ENCODE measurements around the gene ARHGAP26. TPM values are rescaled to one million over a fixed set of nuclear protein-coding genes. Genes with fewer than 3 reads are reported as not detected.

The ARHGAP26 gene
- polyA plus RNA-seq, 4 donors: 7.9 to 13.5 (median 12.0) TPM

DNA sequence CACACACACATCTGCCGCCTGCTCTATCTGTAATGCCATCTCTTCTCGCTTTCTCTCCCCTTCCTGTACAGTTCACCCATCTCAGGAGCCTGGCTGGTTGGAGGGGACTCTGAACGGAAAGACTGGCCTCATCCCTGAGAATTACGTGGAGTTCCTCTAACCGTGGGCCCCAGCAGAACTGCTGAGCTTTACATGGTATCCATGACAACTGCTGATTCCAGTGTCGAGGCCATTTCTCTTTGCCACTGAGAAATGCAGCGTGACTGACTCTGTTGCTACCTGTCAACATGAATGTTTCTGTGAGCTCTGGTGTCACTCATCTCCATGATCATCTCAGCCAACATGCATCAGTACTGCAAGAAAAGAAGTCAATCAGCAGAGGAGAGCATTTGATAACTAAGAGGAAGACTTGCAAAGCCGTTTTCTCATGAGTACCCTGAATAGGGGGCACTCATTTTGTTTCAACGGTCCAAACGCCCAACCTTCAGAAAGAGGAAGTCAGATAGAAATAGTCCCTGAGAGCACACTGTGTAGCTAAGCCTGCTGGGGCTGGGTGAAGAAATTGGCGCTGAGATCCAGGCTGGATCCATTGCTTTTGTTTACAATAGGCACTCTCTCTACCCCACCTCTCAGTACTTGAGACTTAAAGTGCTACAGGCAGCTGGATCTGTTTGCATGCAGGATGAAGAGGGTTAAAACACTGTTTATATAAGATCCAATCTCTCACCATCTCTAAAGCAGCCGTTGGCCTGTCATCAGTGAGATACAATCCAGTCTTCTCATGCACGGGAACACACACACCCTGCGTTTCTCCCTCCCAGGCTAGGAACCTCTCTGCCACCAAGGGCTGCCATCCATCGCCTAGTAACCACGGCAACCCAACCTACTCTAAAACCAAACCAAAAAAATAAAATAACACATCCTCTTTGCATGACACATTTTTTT, 452.4 kb downstream of the ARHGAP26 start:
- DNase-seq (ENCODE audit: low read depth in 4 of 4, low spot score in 2 of 4): no peak

DNA sequence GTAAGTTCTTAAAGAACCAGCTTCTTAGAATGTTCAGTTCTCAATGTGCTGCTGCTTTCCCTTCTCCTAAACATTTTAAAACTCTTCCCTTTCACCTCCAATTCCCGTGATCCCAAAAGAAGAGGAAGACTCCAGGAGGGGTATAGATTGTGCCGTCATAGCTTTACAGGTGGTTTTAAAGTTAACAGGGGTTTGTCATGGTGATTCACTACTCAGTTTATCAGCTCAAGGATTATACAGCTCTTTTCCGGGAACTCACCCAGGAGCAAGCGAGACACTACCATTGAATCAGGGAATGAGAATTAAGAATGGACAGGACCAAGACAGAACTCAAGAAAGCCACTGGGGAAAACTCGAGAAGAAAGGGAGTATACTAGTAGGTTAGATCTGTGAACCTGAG, 454.5 kb downstream of the ARHGAP26 start:
- DNase-seq (ENCODE audit: low read depth in 4 of 4, low spot score in 2 of 4): no peak

DNA sequence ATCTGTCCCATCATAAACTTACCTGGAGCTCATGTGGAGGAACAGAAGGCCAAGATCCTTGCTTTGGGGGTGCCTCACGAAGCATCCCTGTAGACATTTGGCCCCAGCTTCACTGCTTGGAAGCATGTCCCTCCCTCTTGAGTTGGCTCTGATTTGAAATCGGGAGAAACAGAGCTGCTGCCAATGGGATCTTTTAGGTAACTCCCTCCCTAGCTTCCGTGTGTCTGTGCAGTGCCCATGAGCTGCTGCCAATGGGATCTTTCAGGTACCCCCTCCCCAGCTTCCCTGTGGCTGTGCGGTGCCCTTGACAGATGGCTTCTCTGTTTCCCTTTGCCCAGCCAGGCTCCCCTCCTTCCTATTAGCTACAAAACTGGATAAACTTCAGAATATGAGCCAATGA, 455.3 kb downstream of the ARHGAP26 start:
- no peak for DNase-seq (ENCODE audit: low read depth in 4 of 4, low spot score in 2 of 4)

DNA sequence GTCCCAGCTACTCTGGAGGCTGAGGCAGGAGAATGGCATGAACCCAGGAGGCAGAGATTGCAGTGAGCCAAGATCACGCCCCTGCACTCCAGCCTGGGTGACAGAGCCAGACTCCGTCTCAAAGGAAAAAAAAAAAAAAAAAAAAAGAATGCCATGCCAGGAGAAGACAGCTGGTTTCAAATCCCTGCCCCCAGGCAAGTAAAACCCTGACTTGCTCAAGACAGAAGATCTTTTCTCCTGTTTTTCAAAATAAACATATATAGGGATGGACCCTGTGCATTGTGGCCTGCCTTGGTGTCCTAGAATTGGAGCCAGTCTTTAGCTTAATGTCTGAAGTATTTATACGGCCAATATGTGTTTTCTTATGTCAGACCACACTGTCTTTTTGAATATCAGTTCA, 456.2 kb downstream of the ARHGAP26 start:
- no peak for DNase-seq (ENCODE audit: low read depth in 4 of 4, low spot score in 2 of 4)

DNA sequence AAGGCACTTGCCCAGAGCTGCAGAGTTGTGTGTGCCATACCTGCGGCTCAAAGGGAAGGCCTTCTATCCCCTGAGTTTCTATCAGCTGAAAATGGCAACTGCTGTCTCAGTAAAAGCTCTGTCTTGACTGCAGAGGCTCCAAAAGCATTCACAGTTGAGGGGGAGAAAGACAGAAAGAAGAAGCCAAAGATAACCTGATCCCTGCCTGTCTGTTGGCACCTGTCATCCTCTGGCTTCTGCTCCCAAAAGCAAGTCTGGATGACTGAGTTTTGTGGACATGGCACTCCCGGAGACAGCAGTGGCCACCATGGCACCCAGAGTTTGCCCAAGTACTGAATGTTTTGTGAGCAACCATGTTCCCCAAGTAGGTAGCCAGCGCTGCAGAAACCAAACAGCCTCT, 456.7 kb downstream of the ARHGAP26 start:
- no peak for DNase-seq (ENCODE audit: low read depth in 4 of 4, low spot score in 2 of 4)

DNA sequence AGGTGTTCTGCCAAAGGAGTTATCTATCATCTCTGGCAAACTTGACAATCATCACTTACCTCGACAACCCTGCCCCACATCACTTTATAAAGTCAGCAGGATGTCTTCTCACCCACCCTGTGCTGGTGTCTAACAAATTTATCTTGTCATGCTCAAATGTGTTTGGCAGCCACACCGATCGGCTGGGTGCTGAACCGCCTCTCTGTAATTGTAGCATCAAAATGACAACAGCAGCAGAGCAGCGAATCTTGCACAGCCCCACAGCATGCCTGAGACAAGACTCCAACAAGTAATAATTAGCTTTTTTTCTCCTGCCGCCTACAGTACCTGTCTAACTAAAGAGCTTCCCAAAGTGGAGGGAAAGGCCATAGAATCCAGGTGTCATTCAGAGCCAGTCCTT, 457.1 kb downstream of the ARHGAP26 start:
- DNase-seq (ENCODE audit: low read depth in 4 of 4, low spot score in 2 of 4): no peak

DNA sequence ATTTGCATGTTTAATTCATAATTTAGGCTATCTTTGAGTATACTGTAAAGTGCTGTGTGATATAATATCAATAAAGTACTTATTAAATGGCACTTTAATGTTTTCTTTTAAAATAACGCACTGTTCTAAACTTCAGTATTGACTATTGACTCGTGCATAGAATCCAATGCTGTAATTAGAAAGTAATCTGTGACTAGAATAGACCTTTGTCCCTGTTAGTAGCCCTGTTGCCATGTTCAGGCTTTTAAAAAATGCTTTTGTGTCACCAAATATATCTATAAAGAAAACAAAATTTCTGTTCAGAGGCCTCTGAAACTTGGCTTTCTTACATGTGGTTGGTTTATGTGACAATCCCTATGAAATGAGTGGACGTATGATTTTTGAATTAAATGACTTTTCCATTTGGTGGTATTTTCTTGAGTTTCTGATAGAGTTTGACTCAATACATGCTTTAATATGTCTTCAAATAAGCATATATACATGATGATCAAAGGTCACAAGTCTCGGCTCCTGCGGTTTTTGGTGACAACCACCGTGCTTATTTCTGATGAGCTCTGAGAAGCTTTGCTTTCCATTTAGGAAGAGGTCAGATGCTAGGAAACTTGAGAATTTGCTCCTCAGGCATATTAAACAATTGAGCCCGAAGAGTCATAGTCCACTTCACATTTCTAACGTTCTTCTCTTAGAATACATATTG, 458.6 kb downstream of the ARHGAP26 start:
- no peak for DNase-seq (ENCODE audit: low read depth in 4 of 4, low spot score in 2 of 4)

DNA sequence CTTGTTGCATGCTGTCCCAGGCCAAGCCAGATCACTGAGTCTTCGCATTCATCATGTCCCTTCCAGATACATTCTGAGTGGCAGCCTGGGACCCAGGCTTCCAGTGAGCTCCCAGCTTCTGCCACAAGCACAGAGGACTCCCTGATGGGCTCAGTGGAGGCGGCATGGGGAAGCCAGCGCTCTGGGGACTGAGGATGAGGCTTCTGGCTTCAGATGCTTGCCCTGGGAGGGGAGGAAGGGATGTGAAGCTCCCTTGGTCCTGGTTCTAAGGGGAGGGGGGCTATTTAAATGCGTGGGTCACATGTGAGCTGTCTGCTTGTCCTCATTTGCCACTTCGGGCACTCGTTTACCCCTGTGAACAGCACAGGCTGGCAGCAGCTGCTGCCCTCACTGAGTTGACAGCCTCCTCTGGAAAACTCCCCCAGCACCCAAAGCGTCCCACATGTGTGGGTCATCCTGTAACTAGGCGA, 459.3 kb downstream of the ARHGAP26 start:
- no peak for DNase-seq (ENCODE audit: low read depth in 4 of 4, low spot score in 2 of 4)

DNA sequence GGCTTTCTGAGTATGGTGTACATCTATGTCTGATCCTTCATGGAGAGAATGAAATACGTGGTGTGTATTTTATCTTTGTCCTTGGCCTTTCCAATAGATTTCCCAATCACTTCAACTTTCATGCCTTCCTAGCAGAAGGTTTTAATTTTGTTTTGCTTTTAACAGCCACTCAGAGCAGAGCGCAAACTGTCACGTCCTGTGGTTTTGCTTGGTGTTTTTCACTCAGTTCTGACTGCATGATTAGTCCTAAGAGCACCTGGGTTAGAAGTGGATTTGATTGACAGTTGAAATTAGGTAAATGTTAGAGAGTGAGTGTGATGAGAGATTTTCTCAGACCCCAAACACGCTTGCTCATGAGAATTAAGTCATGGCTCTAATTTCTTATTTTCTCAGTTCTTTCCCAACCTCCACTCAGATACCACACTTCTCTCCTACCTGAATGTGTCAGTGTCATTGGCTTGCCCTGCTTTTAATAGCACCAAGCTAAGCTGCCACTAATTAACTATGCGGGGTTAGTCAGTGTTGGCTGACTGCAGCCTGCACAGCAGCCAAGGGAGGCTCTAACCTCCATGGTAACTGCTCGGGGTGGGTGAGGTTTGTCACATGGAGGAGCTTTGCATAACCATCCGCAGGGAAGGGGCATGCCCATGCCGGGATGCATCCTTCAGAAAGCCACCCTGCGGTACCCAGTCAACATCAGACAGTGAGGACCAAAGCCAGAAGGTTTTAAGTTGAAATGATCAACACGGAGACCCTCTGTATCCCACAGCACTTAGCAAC, 459.9 kb downstream of the ARHGAP26 start:
- no peak for DNase-seq (ENCODE audit: low read depth in 4 of 4, low spot score in 2 of 4)

DNA sequence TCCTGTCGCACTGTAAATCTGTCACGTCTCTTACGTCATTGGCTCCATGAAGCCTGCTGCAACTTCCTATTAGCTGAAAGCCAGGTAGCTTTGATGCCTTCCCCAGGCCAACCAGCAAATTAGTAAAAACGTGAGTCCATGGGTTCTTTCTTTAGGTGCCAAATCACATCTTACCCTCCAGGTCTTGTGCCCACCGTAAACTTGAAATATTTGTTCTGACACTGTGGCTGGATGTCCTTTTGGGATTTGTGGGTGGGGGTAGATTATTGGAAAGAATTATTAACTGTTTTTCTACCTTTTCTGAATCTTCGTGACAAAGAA, 460.5 kb downstream of the ARHGAP26 start:
- DNase-seq (ENCODE audit: low read depth in 4 of 4, low spot score in 2 of 4): no peak

DNA sequence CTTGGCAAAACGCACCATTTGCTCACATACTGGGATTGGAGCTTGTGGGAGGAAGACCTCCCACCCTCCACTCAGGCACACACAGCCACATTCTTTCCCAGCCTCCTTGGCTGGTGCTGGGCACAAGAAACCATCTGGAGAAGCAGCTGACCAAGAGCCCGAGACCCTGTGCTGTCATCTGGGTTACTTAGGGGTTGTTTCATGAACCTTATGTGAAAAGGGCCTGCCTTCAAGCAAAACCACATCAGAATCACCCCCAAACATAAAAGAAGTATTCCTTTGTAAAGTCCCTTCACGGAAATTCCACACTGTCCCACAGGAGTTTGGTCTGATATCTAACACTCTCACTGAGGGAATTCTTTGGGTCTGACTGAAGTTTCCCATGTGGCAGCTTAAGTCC, 461.2 kb downstream of the ARHGAP26 start:
- DNase-seq (ENCODE audit: low read depth in 4 of 4, low spot score in 2 of 4): no peak

DNA sequence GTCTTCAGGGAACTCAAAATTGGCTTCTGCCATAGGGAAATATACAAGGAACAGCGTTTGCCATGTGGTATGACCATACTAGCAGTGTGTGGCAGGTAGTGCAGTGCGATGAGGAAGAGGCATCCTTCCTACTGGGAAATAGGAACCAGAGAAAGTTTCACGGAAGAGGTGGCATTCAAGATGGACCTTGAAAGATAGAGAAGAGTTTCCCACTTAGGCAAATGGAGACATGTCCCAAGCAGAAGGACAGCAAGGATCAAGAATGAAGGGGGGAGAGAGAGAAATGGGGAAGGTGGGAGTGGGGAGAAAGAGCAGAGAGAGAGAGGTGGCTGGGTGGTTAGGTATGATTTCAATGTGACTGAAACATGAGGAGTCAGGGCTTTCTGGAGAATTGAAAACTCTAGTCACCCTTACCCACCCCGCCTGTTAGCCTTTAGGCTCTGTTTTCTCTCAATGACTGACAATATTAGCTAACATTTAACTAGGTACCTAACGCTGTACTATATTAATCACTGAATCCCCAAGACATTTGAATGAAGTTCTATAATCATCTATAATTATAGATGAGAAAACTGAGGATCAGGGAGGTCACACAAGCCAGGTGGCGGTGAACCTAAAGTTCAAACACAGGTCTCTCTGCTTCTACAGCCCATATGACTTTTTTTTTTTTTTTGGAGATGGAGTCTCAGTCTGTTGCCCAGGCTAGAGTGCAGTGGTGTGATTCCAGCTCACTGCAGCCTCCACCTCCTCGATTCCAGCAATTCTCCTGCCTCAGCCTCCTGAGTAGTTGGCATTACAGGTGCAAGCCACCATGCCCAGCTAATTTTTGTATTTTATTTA, 462.0 kb downstream of the ARHGAP26 start:
- DNase-seq (ENCODE audit: low read depth in 4 of 4, low spot score in 2 of 4): no peak

DNA sequence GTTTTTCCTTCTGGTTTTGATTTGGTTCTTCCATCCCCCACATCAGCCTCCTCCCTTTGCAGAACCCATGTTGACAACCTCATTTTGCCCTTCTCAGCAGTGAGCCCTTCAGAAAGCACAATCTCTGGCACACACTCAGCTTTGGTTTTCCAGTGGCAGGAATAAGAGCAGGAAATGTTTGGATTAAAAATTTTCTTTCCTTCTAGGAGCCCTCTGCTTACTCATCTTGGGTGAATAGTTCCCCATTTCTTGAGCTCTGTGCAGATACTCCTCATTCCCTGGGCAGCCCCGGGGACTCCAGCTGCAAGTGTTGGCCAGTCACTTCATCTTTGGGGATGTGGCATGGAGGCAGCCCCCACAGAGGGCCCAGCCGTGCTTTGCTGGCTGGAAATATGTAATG, 462.9 kb downstream of the ARHGAP26 start:
- DNase-seq (ENCODE audit: low read depth in 4 of 4, low spot score in 2 of 4): no peak

DNA sequence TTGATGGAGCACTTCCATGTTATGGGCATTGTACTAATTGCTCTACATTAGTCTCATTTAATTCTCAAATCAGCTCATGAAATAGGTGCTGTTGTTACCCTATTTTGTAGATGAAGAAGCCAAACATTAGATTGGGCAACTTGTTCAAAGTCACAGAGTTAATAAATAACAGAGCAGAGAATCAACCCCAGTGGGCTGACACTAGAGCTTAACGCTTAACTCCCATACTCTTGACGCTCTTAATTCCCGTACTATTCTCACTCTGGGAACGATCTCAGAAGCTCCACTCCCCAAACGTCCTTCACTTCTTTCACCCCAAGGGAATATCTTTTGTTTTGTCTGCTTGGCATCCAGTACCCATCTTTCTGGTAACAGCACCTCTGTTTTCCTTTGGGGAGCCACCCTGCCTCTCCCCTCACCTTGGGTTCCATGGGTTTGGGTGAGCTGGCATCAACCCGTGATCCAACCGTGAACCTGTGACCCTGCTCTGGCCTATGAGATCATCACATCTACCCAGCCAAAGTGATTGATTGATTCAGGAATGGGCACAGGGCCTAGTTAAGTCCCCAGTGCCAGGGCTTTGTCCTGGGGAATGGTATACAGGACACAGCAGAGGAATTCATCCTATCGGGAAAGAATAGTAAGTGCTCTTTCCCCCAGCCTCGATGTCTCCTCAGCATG, 464.1 kb downstream of the ARHGAP26 start:
- DNase-seq (ENCODE audit: low read depth in 4 of 4, low spot score in 2 of 4): no peak

DNA sequence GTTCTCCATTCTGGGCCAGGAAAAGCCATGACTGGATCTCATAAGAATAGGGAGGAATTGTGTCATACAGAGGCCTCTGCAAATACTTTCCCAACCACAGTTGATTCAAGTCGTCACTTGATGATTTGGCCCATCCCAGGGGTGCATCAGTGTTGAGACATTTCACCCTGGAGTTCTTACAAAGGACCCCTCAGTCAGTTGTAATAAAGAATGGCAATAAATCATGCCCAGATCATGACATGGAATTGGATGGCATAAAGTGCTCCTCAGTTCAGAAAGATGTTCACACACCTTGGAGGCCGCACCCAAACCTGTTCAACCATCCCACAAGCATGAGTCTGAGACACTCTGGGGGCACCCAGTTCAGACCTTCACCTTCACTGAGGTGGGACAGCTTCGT, 465.2 kb downstream of the ARHGAP26 start:
- no peak for DNase-seq (ENCODE audit: low read depth in 4 of 4, low spot score in 2 of 4)

DNA sequence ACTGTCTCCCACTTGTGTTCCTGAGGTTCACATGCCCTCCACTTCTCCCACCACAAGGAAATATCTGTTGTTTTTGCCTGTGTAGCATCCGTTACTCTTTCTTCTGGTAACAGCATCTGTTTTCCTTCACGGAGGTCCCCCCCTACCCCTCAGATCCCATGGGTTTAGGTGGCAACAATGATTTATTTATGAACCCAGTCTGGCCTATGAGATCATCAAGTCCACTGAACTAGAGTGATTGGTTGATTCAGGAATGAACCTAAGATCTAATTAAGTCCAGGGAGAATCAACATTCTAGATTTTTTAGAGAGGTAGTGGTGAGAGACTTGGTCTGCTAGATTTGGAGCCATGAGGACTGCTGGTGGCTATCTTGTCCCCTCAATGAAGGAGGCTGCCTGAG, 466.5 kb downstream of the ARHGAP26 start:
- DNase-seq (ENCODE audit: low read depth in 4 of 4, low spot score in 2 of 4): no peak

DNA sequence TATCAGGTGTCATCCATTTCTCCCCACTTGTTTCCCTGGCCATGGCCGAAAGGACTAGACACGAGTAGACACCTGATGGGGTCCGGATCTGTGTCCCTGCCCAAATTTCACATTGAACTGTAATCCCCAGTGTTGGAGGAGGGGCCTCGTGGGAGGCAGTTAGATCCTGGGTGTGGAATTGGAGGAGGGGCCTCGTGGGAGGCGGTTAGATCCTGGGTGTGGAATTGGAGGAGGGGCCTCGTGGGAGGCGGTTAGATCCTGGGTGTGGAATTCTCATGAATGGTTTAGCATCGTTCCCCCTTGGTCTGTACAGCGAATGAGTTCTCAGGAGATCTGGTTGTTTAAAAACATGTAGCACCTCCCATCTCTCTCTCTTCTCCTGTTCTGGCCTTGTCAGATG, 467.5 kb downstream of the ARHGAP26 start:
- no peak for DNase-seq (ENCODE audit: low read depth in 4 of 4, low spot score in 2 of 4)

DNA sequence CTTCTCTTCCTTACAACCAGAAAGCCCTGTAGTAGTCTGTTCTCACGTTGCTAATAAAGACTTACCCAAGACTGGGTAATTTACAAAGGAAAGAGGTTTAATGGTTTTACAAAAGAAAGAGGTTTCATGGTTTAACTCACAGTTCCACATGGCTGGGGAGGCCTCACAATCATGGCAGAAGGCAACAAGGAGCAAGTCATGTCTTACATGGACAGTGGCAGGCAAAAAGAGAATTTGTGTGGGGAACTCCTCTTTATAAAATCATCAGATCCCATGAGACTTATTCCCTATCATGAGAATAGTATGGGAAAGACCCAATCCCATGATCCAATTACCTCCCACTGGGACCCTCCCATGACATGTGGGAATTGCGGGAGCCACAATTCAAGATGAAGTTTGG, 468.4 kb downstream of the ARHGAP26 start:
- DNase-seq (ENCODE audit: low read depth in 4 of 4, low spot score in 2 of 4): no peak

DNA sequence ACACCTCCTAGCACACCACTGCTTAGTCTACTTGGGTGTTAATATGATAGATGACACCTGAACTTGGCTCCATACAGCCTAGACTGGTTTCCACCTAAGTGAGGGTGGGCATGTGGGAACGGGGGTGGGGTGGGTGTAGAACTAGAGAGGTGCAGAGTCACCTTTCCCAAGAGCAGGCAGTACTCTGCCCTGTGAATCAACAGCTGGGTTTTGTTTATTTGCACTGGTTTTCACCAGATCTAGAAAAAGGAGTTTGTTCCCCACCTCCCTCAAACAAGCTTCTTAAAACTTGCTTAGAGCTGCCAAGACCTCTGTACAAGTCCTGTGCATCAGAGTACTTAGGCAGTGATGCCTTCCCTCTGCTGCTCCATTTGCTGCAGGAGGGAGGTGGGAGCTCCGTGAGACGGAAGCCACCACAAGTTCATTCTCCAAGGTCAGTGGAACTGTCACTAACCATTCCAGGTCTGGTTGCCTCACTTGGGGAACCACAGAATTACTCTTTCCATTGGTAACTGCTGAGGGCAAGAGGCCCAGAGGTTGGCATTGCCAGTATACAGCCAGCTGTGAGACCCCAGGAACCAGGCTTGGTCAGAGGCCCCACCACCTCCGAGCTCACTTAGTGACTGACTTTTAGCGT, 469.8 kb downstream of the ARHGAP26 start:
- no peak for DNase-seq (ENCODE audit: low read depth in 4 of 4, low spot score in 2 of 4)

Data from left renal cortex interstitium (tissue), 4 donors.